ENCODE data around the gene PLXNA2. TPM values are rescaled to one million over a fixed set of nuclear protein-coding genes. Genes with fewer than 3 reads are reported as not detected.
A peak's percentile ranks its signal among the peaks of the same experiment; 100 is the strongest.

The PLXNA2 gene
- total RNA-seq, 4 donors from 2014 or later, result 17.2 to 29.7 (median 24.6) TPM

GRCh38 chr1:208084764-208085163, 159.4 kb downstream of the PLXNA2 start:
- H3K9me3 ChIP-seq, result no peaks in the 10 kb centered on the region
- peaks cover 0 to 60% (median 10%) of the 10 kb centered on the region in 4 donors for H3K4me1 ChIP-seq
- no peak for DNase-seq (ENCODE audit: low spot score in 2 of 2)
- no peak overlapping the region for H3K4me3 ChIP-seq
- TF ChIP-seq CTCF (IDR thresholded peaks at IDR 0.05) (no peak), EP300 (IDR thresholded peaks at IDR 0.05) (no peak), POLR2A (IDR thresholded peaks at IDR 0.05) (no peak)
- no peaks in the 10 kb centered on the region for H3K27me3 ChIP-seq
- no peaks in the 10 kb centered on the region for H3K36me3 ChIP-seq
- 82 to 85% methylated on average over 7 of the region's 7 CpGs for WGBS, 2 donors
- H3K27ac ChIP-seq, result peak overlapping the region in 2 of 4 donors; percentile 90 to 93

- no peaks in the 10 kb centered on the region for H3K9me3 ChIP-seq
- TF ChIP-seq CTCF (IDR thresholded peaks at IDR 0.05) (no peak), POLR2A (IDR thresholded peaks at IDR 0.05) (no peak), EP300 (IDR thresholded peaks at IDR 0.05) (no peak)
- H3K27ac ChIP-seq, result peak overlapping the region in 2 of 4 donors; percentile 19 to 90
- no peak overlapping the region for H3K4me3 ChIP-seq
- H3K4me1 ChIP-seq, result peaks cover 0 to 54% (median 10%) of the 10 kb centered on the region in 4 donors
- no peak for DNase-seq (ENCODE audit: low spot score in 2 of 2)
- no peaks in the 10 kb centered on the region for H3K27me3 ChIP-seq
- no peaks in the 10 kb centered on the region for H3K36me3 ChIP-seq
- WGBS, 2 donors, result 81 to 95% methylated on average over 4 to 14 of the region's 16 CpGs
These were observed 160.0 kb downstream of the PLXNA2 start for GRCh38 chr1:208084220-208084619.

GRCh38 chr1:208083715-208084085, 160.5 kb downstream of the PLXNA2 start:
- 91 to 100% methylated on average over 2 of the region's 2 CpGs for WGBS, 2 donors
- H3K4me3 ChIP-seq, result no peak overlapping the region
- H3K27me3 ChIP-seq, result no peaks in the 10 kb centered on the region
- DNase-seq (ENCODE audit: low spot score in 2 of 2), result no peak
- H3K9me3 ChIP-seq, result no peaks in the 10 kb centered on the region
- no peaks in the 10 kb centered on the region for H3K36me3 ChIP-seq
- H3K4me1 ChIP-seq, result peaks cover 0 to 51% (median 10%) of the 10 kb centered on the region in 4 donors
- no peak overlapping the region for H3K27ac ChIP-seq
- TF ChIP-seq POLR2A (IDR thresholded peaks at IDR 0.05) (no peak), CTCF (IDR thresholded peaks at IDR 0.05) (no peak), EP300 (IDR thresholded peaks at IDR 0.05) (no peak)

GRCh38 chr1:208083016-208083714, 161.0 kb downstream of the PLXNA2 start:
- Histone ChIP-seq H3K36me3 (no peaks in the 10 kb centered on the region), H3K27me3 (no peaks in the 10 kb centered on the region), H3K9me3 (no peaks in the 10 kb centered on the region), H3K27ac (peak overlapping the region in 2 of 4 donors; percentile 23 to 67), H3K4me3 (no peak overlapping the region), H3K4me1 (peaks cover 0 to 51% (median 10%) of the 10 kb centered on the region in 4 donors)
- WGBS, 2 donors, result 88 to 90% methylated on average over 16 of the region's 16 CpGs
- DNase-seq (ENCODE audit: low spot score in 2 of 2), result no peak
- TF ChIP-seq EP300 (IDR thresholded peaks at IDR 0.05), result no peak
- no peak for TF ChIP-seq POLR2A (IDR thresholded peaks at IDR 0.05)
- TF ChIP-seq CTCF (IDR thresholded peaks at IDR 0.05), result no peak

GRCh38 chr1:208081972-208082371, 162.2 kb downstream of the PLXNA2 start:
- WGBS, 2 donors, result 19 to 41% methylated on average over 12 of the region's 12 CpGs
- peak overlapping the region in 3 of 4 donors; percentile 13 to 77 (median 67) for H3K27ac ChIP-seq
- H3K36me3 ChIP-seq, result no peaks in the 10 kb centered on the region
- TF ChIP-seq CTCF (IDR thresholded peaks at IDR 0.05), result peak in 3 of 5 experiments; percentile 31 to 56 (median 31)
- peak in 1 of 2 donors; percentile 21 for TF ChIP-seq EP300 (IDR thresholded peaks at IDR 0.05)
- no peak for TF ChIP-seq POLR2A (IDR thresholded peaks at IDR 0.05)
- peaks cover 0 to 56% (median 10%) of the 10 kb centered on the region in 4 donors for H3K4me1 ChIP-seq
- no peaks in the 10 kb centered on the region for H3K9me3 ChIP-seq
- no peaks in the 10 kb centered on the region for H3K27me3 ChIP-seq
- peak overlapping the region in 1 of 4 donors; percentile 10 for H3K4me3 ChIP-seq
- DNase-seq (ENCODE audit: low spot score in 2 of 2), result peak in 1 of 2 donors; percentile 63
